HG03135 (cell line): Measurements from ENCODE around the gene ALPP.
"Not testable (repeated sequence)": the region's sequence is repeated elsewhere in the genome, so short reads cannot be mapped to it uniquely, and the experiment has no call there.

ENCODE experiments used
- ATAC-seq: cut with Tn5 transposase; IDR thresholded peaks from one replicate; pipeline ENCODE4 v1.9.1; 2021; ENCODE audit warnings: mild to moderate bottlenecking, moderate library complexity; ENCODE audit not compliant: unreplicated experiment

ALPP gene

GRCh38 chr2:232378735-232379151 lies at the start of gene ALPP:
ALPP (plus strand) TSS chr2:232378751; CDS start chr2:232378803, 52 bp downstream.
- not testable (repeated sequence) for ATAC-seq

GRCh38 chr2:232329716-232330067 lies 48.9 kb upstream of the ALPP start:
- no peak for ATAC-seq

GRCh38 chr2:232330068-232330999 lies 48.2 kb upstream of the ALPP start:
- ATAC-seq = no peak

GRCh38 chr2:232331061-232331460 lies 47.5 kb upstream of the ALPP start:
- ATAC-seq = not testable (repeated sequence)

- ATAC-seq = not testable (repeated sequence)
These were observed 46.9 kb upstream of the ALPP start for GRCh38 chr2:232331641-232332040.

- not testable (repeated sequence) for ATAC-seq
These were observed 46.2 kb upstream of the ALPP start for GRCh38 chr2:232332244-232332939.

- ATAC-seq = no peak
These were observed 45.7 kb upstream of the ALPP start for GRCh38 chr2:232332940-232333259.

- no peak for ATAC-seq
These were observed 45.0 kb upstream of the ALPP start for GRCh38 chr2:232333361-232334135.

GRCh38 chr2:232334136-232334884 lies 44.2 kb upstream of the ALPP start:
- ATAC-seq = not testable (repeated sequence)

- ATAC-seq = not testable (repeated sequence)
These were observed 43.7 kb upstream of the ALPP start for GRCh38 chr2:232334885-232335205.

- not testable (repeated sequence) for ATAC-seq
These were observed 43.2 kb upstream of the ALPP start for GRCh38 chr2:232335206-232335858.

- no peak for ATAC-seq
These were observed 42.7 kb upstream of the ALPP start for GRCh38 chr2:232335859-232336215.

GRCh38 chr2:232336241-232336736 lies 42.3 kb upstream of the ALPP start:
- no peak for ATAC-seq

- ATAC-seq = no peak
These were observed 41.4 kb upstream of the ALPP start for GRCh38 chr2:232336981-232337720.

- not testable (repeated sequence) for ATAC-seq
These were observed 40.3 kb upstream of the ALPP start for GRCh38 chr2:232338094-232338758.

GRCh38 chr2:232338759-232339106 lies 39.8 kb upstream of the ALPP start:
- ATAC-seq = no peak

GRCh38 chr2:232339121-232340081 lies 39.1 kb upstream of the ALPP start:
- no peak for ATAC-seq
